Measurements from ENCODE around the gene INPP4A.
A peak's percentile ranks its signal among the peaks of the same experiment; 100 is the strongest.

Gene INPP4A

DNA sequence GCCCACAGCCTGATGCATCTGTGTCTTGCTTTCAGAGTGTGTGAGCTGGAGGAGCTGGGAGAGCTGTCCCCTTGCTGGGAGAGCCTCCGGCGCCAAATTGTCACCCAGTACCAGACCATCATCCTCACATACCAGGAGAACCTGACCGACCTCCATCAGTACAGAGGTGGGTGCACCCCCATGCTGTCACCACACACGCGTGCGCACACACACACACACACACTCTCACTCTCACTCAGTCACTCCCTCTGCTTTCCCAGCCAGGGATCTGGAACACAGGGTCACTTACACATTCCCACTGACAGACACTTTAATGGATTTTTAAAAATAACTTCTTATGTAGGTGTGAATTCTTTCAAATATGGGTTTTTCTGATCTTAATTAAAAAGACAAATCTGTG is 99.2 kb downstream of the INPP4A start:
- DNase-seq: no peak

DNA sequence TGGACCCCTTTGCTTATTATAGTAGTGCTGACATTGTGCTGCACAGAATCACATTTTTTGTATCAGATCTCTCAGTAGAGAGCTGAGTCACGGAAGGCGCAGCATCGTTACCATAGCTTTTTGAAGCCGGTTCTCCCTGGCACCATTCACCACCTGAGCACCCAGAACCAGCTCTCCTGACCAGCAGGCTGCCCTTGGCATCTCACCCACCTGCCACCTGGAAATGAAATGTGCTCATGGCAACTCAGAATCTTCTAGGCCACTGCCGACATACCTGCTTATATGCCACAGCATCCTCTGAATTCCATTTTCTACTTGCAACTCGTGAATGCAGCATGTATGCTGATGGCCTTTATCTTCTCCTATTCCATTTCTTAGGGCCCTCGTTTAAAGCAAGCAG is 100.9 kb downstream of the INPP4A start:
- DNase-seq: no peak

DNA sequence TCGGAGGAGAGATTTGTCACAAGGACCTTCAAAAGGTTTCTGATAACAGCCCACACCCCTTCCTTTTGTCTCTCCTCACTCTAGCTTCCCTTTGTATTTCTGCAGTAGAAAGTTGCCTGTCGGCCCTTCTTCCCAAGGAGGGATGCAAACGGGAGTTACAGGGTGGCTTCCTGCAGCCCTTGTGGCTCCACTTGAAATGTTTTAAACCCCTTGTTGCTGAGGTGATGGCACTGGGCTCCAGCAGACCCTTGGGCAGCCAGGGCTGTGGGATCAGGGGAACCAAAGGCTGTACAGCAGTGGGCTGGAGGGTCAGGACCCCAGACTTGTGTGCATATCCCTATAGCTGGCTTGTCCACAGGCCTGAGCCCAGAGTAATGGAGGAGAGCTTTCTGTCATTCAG is 101.5 kb downstream of the INPP4A start:
- DNase-seq: no peak

DNA sequence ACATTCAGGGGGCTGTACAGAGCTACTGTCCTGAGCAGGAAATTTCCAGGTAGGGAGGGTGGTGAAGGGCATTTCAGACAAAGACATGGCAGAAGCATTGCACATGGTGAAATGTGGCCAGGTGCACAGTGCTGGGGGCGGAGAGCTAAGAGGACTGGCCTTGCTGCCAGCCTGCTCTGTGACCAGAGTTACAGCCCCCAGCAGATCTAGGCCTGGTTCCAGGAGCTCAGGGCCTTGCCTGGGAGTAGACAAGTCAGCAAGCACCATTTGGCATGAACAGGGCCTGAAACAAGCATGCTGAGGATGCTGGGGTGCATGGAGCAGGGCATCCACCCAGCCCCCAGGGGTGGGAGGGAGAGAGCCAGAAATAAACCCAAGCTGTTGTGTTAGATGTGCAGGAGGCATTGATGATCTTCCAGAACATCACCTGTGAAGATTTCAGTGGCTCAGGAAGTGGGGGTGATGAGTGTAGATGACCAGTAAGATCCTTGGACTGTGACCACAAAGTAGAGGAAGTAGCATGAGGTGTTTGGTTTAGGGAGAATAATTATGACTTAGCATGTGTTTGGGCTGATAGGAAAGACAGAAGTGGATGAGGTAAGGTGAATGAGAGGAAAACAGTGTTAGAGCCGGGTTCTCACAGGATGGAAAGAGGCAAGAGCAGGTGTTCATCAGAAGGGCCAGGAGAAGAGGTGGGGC is 102.6 kb downstream of the INPP4A start:
- no peak for DNase-seq

DNA sequence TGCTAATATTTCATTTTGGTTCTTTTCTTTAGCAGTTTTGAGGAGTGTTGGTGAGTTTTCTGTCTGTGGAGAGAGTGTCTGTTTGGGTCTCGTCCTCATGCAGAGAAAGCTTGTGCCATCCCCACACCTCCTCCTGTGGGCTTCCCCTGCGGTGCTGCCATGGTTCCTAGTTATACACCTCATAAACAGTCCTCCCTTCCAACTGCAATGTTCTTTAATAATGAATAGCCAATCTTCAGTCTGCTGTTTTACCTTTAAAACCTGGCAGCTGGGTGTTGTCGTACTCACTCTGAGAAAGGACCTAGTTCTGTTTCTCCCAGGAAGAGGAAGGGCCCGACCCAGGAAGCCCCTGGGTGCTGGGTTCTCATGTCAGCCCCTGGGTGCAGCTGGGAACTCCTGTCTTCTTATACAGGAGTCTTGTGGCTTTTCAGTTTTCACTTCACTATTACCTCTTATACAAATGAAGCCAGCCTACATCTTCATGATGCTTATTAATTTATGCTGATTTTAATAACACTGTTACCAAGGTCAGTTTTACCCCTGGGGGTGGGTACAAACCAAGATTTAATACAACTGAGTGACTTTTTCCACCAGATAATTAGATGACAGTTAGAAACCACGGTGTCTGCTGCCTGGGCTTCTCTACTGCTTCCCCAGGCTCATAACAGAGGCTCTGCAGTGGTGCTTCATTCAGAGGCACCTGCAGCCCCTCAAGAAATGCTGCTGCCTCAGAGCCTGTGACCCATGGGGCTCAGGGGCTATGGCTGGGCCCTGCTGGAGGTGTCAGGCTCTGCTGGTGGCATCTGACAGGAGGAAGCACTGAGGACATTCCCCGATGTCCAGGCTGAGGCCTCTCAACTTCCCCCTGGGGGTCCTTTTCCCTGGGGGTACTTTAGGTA is 104.5 kb downstream of the INPP4A start:
- DNase-seq: no peak

DNA sequence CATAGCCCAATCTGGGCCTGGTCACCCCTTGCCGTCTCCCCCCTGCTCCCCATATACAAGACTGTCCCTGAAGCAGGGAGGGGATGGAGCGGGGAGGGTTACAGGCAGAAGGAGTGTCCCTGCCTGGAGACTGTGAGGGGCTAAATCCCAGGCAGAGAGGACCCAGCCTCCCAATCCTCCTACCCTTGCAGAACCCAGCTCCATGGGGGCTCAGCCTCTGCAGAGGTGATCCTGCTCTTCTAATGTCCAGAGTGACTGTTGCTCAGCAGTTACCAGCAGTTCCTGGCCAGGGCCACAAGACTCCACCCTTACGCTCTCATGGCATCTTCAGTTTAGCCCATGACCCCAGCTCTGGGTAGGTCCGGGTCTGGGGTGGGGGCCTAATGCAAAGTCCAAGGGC is 105.5 kb downstream of the INPP4A start:
- no peak for DNase-seq

DNA sequence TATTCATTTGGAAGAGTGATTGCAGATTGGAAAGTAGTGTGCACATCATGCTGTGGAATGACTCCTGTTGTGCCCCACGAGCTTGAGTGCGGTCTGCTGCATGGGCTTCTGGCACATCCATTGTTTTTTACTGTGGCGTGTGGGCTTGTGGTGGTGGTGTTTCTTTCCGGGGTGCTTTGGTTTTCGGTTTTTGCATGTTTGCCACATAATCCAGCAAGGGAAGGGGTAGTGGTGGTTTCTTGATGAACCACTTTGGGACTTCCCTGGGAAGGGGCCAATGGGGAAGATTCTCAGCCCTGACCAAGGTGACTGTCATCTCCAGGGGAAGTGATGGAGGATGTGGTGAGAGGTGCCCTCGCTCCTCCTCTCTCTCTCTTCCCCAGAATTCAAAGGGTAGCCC is 106.7 kb downstream of the INPP4A start:
- peak; percentile 70 for DNase-seq

DNA sequence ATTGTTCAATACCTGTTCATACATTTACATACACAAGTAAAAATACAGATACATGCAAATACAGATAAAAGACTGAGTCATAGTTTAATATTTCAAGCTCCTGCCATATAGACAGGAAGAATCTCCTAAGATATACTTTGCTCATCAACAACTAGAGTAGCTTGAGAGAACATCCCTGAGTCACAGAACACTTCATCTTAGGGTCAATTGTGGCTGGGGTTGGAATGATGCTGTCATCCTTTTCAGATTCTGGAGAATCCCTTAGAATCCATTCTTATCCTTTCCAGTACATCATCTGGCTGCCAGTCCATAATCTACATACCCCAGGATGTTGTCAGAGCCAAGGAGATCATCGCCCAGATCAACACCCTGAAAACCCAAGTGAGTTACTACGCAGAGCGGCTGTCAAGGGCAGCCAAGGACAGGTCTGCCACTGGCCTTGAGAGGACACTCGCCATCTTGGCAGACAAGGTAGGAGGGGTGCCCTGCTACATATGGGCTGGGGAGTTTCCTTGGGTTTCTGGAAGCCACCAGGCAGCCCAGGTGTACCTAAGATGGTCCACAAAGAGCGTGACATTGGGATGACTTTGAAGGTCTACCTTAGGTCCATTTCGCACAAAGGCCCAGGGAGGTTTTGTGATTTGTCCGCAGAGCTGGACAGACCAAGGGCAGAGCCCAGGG is 108.0 kb downstream of the INPP4A start:
- peak; percentile 16 for DNase-seq

DNA sequence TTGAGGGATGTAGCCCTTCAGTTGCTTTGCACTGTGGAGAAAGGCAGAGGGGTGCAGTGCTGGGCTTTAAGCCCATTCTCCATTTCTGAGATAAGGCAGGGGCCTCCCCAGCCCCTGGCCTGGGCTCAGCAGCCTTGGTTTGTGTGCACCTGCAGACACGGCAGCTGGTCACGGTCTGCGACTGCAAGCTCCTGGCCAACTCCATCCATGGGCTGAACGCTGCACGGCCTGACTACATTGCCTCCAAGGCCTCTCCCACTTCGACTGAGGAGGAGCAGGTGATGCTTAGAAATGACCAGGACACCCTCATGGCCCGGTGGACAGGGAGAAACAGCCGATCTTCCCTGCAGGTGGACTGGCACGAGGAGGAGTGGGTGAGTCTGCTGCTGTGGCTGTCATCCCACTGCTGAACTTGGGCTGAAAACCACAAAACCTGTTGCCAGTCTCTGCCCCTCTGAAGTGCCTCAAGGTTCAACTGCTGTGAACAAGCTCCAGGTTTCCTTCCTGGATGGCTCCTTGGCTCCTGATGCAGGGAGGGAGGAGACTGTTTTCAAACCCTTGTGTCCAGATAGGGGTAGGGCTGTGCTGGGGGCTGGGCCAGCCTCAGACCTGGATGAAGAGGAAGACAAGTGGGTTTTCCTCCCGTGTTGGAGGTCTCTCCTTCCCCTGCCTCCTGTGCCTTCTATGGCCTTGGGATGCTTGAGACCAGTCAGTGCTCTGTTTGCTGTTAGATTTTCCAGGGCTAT is 109.6 kb downstream of the INPP4A start:
- DNase-seq: no peak

DNA sequence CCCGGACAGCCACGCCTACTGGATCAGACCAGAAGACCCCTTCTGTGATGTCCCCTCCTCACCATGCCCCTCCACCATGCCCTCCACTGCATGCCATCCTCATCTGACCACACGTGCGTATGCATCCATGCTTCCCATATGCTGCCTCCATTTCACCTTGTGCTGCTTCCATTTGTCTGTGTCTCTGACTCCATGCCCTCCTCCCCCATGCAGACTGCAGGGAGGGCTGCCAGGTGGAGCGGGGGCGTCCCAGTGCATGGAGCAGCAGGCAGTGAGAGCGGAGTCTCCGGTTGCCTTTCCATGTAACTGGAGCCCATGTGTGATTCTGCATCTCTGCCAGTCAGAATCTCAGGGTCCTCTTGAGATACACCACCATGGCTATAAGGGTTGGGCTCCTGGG is 111.0 kb downstream of the INPP4A start:
- DNase-seq: no peak

DNA sequence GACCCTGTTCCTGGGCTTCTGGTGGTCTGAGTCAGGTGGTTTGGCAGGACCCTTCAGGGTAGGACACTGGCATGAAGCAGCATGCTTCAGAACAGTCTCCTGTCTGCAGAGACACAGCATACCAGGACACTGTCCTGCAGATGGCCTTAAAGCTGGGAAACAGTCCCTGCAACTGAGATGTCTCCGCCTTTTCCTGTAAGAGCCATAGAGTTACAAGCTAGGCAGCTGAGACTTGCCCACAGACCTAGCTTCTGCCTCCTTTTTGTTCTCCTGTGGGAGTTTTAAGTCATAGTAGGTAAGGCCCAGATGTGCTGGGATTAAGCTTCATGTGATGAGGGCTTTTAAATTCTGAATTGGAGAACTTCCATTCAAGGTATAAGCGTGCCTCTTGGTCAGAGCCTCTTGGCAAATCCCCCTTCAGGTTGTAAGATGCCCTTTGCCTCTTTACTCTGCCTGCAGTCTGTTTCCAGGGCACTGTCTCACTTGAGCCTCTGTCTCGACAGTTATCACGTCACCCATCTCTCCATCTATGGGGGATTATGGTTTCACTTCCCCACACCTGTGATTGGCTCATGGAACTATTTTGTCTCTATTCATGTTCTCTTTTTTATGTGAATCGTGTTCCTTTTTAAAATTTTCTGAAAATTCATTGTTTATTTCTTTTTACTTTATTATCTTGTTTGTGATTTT is 111.8 kb downstream of the INPP4A start:
- DNase-seq: no peak

DNA sequence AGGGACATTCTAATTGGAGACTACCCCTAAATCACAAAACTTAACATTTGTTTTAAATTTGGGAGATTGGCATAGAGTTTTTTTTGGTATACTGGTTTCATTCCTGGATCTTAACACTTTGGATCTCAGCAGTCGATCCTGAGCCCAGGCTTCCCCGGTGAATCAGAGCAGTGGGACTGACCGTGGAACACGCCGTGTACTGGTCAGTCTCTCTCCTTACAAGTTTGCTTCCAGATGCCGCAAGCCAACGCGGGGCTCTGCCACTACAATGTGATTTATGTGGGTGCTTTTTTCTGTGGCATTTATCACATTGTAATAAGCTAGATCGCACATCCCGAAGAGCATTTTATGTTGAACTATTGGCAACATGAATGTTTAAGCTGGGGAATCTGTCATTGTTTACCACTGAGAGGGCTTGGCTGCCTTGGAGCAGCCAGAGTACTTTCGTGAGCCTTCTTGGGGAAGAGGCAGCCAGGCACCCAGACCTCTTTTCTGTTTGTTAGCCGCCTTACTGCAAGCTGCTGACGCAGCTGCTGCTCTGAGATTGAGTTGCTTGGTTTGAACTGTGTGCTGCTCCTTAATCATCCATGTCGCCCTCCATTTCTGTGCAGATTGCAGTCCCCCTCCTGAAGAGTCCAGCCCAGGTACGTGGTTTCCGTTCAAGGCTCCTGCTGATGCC is 114.3 kb downstream of the INPP4A start:
- DNase-seq: no peak

DNA sequence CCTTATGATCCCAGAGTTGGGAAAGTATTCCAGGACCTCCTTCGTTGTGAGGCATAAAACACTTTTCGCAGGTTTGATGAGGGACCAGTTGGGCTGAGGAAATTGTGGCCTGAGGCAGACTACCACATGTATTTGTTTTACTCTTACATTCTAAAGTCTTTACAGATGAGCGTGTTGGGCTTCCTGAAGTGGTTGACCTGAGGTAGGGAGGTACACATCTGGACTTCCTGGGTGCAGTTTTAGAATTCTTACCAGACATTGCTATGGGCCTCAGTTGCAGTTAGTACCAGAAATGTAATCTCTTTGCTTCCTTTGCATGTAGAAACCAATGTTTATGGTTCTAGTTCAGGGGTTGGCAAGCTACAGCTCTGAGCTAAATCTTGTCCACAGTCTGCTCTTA is 114.9 kb downstream of the INPP4A start:
- DNase-seq: no peak

DNA sequence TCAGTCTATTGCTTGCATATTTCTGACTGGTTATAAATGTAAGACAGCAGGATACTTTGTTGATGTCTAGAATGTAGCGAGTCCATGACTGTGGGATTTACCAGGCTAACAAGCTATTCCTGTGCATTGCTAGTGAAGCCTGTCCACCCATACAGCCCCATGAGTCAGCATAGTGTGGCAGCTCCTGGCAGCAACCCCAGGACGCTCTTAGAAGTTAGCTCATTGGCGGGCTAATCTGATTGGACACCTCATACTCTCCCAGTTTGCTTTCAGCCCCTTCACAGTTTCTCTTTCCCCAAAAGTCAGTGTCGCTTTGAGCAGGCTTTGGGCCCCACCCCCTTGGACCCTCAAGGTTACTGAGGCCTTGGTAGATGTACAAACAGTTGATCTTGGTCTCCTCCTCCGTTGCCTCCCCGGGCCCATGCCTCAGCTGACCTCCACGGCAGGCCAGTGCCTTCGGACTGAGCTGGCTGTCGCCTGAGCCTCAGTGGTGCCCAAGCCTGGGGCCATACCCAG is 115.7 kb downstream of the INPP4A start:
- DNase-seq: no peak

DNA sequence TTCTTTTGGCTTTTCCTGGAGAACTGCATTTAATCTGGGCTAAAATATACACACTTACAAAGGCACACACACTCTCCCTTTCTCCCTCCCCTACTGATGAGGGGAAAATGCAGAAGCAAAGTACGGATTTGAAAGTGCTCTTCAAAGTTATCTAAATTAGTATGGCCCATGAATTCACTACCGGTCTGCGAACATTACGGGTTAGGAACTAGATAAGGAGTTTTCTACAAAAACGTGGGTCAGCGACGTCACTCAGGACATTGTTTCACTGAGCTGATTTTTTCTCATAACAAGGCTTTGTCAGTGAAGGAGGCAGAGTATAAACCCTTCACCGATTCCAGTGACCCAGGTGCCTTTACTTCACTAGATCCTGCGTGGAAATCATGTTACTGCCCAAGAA is 116.4 kb downstream of the INPP4A start:
- no peak for DNase-seq

DNA sequence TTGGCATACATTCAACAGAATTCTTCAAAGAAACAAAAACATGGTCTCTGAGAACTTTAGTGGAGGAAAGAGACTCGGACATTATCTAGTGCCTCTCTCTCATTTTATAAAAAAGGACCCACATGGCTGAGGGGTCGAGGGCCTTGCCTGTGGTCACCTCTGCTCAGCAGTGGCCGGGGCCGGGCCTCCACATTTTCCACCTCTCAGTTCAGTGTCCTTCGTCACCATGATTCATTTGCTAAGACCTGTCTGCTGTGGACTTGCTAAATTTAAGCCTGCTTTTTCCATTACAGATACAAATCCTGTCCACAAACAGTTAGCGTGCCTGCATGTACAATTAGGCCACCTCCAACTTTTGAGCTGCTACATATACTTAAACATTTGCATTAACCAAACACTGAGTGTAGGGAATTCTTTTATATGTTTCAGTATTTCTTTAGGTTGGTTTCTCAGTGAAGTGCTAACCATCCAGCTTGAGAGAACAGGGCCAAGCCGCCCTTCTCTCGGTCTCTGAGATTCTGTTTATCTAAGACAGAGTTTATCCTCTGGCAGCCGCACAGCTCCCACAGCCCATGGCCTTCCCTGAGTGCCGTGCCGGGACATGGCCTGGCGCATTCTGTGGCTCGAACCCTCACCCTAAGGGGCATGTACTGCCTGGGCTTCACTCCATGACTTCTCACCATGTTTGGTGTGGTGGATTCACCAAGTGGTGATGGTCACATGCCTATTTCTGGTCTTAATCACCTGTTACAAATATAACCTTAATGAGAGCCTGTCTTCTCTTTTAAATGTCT is 117.4 kb downstream of the INPP4A start:
- DNase-seq: no peak

DNA sequence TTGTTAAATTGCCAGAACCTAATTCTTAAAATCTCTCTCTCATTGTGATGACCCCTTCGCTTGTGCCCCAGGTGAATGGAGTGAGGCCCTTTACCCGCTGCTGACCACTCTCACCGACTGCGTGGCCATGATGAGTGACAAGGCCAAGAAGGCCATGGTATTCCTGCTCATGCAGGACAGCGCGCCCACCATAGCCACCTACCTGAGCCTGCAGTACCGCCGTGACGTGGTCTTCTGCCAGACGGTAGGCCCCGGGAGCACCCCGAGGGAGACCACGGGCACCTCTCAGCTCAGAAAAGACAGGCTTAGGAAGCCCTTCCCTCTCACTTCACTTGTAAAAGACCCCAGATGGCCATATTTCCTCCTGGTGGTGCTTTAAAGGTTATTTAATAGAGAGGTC is 118.7 kb downstream of the INPP4A start:
- DNase-seq: no peak

DNA sequence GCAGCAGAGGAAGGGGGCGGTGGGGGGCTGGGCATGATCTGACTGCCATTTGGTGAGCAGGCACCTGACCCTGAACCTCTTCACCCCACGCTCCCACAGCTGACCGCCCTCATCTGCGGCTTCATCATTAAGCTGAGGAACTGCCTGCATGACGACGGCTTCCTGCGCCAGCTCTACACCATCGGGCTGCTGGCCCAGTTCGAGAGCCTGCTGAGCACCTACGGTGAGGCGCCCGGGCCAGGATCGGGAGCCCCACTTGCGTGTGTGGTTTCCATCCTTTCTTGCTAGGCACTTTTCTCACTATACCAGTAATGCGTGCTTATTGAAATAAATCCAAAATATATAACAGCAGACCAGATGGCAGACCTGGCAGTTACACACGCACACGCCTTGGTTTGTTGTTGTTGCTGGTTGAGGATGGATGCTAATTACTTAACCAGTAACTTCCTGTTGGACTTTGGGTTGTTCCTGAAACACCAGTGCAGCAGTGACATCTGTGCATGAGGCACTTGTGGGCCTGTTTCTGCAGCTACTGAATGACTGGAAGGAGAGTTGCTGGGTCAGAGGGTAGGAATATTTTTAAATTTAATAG is 120.0 kb downstream of the INPP4A start:
- DNase-seq: no peak

DNA sequence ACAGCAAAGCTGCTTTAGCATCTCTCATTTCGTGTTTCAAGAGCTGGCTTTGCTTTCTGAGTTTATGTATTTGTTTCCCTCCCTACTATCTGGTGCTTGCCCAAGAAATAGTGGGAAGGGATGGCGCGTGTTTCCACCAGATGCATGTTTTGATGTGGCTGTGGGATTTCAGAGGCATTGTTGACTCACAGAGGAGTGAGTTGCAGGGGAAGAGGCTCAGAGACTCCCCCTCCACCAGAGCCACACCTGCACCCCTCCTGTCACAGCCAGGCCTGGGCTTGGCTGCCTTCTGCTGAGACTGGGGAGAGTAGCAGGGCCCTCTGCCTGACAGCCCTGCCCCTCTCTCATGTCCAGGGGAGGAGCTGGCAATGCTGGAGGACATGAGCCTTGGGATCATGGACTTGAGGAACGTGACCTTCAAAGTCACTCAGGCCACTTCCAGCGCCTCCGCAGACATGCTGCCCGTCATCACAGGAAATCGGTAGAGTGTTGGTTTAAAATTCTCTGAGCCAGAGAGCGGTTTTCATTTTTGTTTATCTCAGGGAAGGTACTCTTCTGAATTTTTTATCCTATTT is 120.7 kb downstream of the INPP4A start:
- no peak for DNase-seq

DNA sequence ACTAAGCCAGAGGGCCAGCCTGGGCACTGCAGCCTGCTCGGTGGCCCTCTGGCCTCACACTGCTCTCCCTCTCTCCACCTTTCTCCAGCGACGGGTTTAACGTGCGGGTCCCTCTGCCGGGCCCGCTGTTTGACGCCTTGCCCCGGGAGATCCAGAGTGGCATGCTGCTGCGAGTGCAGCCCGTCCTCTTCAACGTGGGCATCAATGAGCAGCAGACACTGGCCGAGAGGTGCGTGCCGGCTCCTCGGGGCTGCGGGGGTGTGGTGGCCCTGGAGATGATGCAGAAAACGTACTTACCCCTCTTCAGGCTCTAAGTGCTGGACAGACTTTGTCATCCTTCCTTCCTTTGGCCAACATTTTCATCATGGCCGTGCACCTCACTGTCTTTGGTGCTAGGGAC is 121.3 kb downstream of the INPP4A start:
- no peak for DNase-seq
